Gastroesophageal sphincter (tissue), 3 donors: ENCODE data around the gene NME7.

ENCODE experiments used
- POLR2A ChIP-seq, 2 donors: fragments of 450-650 bp; IDR thresholded peaks; one replicate each; pipeline ENCODE4 v1.6.1; 2017; ENCODE audit warnings: antibody characterized with exemption in 2 of 2, mild to moderate bottlenecking in 2 of 2, moderate library complexity in 1 of 2
- POLR2AphosphoS5 ChIP-seq: sonication (generic); formaldehyde crosslinking; IDR thresholded peaks from one replicate; pipeline ENCODE4 v1.6.1; 2017; ENCODE audit warnings: antibody characterized with exemption
- TF ChIP-seq, protein P1 (sequence below), 4 experiments: fragments of 200-600 bp in 2 of 4; fragments of 450-650 bp in 2 of 4; sonication (generic) in 1 of 4; IDR thresholded peaks; one replicate each; pipeline ENCODE4 v1.5.1; 2017 to 2019; ENCODE audit warnings: antibody characterized with exemption in 4 of 4, mild to moderate bottlenecking in 2 of 4, moderate library complexity in 2 of 4

GRCh38 chr1:169340882-169341281 lies 26.7 kb downstream of the NME7 start:
- TF ChIP-seq, protein P1, sequence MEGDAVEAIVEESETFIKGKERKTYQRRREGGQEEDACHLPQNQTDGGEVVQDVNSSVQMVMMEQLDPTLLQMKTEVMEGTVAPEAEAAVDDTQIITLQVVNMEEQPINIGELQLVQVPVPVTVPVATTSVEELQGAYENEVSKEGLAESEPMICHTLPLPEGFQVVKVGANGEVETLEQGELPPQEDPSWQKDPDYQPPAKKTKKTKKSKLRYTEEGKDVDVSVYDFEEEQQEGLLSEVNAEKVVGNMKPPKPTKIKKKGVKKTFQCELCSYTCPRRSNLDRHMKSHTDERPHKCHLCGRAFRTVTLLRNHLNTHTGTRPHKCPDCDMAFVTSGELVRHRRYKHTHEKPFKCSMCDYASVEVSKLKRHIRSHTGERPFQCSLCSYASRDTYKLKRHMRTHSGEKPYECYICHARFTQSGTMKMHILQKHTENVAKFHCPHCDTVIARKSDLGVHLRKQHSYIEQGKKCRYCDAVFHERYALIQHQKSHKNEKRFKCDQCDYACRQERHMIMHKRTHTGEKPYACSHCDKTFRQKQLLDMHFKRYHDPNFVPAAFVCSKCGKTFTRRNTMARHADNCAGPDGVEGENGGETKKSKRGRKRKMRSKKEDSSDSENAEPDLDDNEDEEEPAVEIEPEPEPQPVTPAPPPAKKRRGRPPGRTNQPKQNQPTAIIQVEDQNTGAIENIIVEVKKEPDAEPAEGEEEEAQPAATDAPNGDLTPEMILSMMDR (IDR thresholded peaks at IDR 0.05), result no peak
- TF ChIP-seq POLR2A (IDR thresholded peaks at IDR 0.05) (no peak), POLR2AphosphoS5 (no peak)
